NCI-H748 treated with DMSO at 0.1 percent for 48 hours (cell line): ENCODE data around the gene CAV2.
A peak's percentile ranks its signal among the peaks of the same experiment; 100 is the strongest.

Source experiments
- DNase-seq: peaks from one replicate; lab custom pipeline; 2025; lab: John Stamatoyannopoulos, UW

CAV2 gene

DNA sequence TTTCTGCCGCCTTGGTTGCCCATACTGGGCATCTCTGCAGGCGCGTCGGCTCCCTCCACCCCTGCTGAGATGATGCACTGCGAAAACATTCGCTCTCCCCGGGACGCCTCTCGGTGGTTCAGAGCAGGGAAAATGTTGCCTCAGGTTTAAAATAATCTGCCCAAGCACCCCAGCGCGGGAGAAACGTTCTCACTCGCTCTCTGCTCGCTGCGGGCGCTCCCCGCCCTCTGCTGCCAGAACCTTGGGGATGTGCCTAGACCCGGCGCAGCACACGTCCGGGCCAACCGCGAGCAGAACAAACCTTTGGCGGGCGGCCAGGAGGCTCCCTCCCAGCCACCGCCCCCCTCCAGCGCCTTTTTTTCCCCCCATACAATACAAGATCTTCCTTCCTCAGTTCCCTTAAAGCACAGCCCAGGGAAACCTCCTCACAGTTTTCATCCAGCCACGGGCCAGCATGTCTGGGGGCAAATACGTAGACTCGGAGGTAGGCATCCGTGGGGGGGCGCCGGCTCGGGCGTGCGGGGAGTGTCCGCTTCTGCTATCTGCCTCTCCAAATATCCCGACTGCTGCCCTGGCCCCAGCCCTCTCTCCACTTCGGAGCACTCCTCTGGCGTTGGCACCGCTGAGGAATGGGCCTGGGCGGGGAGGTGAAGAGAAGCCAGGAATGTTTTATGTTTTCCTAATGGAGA is 25.2 kb downstream of the CAV2 start, which contains the start of gene CAV1:
Gene CAV1 (plus strand): TSS at position 428 of the 689 bp plus-strand sequence. CDS start 27 bp downstream, at position 455.
- DNase-seq = no peak

DNA sequence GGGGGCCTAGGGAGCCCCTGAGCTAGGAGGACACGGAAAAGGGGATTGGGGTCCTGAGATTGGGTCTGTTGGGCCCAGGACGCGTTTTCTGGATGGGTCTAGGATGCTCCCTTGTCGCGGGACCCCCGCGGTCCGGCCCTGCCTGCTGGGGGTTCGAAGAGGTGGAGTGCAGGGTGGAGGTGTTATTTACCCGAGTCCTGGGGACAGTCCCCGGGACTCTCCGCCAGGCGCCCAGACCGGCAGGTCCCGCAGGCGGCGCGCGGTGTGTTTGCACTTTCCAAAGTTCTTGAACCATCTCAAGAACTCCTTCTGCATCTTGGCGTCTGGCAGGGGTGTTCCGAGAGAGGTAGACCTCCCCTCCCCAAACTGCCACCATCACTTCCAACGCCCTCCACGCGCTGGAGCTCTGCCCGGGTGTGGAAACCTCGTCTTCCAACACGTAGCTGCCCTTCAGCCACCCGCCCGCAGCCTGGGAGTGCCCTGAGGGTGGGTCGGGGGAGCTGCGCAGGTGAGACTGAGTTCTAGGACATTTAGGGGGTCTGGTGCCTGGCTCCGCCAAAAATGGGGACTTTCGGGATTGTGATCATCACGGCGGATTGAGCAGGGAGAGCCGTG is 25.9 kb downstream of the CAV2 start:
- DNase-seq = no peak

DNA sequence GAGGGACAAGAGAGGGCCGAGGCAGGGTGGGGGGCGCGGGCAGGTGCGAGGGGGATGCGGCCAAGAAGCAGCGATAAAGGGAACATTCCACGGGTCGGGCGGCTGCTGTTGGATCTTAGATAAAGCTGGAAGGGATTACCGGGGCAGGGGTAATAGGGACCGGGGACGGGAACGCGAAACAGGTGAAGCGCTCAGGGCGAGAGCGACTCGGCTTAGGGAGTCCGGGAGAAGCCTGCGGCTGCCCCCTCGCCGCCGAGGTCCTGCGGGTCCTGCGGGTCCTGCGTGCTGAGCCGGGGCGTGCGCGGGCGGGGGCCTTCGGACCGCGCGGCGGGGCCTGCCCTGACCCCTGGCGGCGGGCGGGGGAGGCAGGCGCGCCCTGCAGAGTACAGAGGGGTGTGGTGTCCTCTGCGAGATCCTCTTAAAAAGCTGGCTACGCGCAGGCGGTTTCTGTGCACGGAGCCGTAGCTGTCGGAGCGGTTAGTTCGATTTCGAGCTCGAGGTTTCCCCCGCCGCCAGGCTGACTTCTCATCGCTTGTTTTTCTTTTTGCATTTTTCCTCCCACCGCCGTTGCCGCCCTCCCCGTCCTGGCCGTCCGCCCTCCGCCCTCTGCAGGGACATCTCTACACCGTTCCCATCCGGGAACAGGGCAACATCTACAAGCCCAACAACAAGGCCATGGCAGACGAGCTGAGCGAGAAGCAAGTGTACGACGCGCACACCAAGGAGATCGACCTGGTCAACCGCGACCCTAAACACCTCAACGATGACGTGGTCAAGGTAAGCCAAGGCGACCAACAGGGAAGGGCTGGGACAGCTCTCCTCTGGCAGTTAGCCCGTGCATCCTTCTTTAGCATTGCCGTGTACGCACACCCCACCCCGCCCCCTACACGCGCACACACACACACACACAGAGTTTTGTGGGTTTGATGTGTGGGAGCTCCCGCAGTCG is 26.6 kb downstream of the CAV2 start:
- DNase-seq = peak; percentile 30

- no peak for DNase-seq
Measured at GRCh38 chr7:116526897-116527296, 27.4 kb downstream of the CAV2 start.

DNA sequence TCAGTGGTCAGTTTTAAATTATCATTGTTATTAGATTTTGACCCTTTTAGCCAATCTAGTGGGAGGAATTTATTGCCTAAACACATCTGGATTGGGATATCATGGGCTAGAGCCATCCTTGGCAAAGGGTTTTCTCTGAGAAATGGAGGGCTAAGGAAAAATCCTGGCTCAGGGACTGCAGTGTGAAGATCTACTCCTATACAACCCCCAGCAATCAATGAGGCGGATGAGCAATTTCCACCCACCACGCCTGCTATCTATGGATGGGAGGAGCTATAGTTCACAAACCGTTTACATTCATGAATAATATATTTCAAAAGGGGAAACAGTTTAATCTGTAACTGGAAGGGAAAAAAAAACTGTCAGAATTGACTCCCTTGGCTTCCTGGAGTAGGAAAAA is 28.0 kb downstream of the CAV2 start:
- no peak for DNase-seq

DNA sequence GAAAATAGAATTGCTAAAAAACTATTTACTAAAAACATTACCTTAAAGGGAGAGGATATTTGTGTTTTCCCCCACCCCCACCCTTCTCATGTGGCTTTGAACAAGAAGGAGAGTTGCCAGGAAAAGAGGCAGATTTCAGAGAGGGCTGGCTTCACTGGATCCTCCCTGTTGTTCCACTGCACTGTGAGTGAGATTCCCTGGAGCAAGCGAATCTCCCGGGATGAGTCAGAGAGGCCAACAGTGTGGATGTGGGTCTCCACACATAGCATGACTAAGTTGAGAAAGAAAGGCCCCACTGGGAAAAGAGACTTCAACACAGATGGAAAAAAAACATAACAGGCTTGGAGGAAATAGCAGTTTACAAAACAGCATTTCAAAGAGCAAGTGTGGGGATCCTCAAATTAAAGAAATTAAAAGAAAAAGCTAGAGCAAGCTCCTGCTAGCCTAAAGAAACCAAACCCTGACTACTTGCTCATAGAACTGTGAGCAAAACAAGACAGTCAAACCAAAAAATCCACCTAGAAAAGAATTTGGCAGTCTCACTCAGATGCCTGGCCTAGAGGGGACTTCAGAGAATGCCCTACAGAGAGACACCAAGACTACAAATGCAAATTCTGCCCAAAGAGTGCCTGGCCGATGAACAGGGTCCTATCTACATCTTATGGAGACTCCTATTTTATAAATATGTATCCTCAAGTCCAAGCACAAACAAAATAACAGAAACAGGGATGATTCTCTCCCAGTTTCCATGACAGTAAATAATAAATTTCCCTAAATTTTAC is 28.7 kb downstream of the CAV2 start:
- DNase-seq = no peak

DNA sequence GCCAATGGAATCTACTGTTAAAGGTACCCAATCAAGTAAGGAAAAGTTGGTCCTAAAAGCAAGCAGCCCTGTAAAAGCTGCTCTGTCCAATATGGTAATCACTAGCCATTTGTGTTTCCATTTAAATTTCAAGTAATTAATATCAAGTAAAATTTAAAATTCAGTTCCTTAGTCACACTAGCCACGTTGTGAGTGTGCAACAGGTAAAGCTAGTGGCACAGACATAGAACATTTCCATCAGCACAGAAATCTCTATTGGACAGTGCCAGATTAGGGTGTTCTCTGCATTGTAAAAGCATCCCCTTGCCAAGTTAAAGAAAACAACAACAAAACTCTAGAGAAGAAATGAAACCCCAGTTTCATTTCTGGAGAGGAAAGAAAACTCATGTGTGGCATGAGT is 29.7 kb downstream of the CAV2 start:
- DNase-seq = no peak

- DNase-seq = no peak
Measured at GRCh38 chr7:116530107-116530820, 30.7 kb downstream of the CAV2 start.

- DNase-seq = no peak
Measured at GRCh38 chr7:116532102-116532688, 32.7 kb downstream of the CAV2 start.

DNA sequence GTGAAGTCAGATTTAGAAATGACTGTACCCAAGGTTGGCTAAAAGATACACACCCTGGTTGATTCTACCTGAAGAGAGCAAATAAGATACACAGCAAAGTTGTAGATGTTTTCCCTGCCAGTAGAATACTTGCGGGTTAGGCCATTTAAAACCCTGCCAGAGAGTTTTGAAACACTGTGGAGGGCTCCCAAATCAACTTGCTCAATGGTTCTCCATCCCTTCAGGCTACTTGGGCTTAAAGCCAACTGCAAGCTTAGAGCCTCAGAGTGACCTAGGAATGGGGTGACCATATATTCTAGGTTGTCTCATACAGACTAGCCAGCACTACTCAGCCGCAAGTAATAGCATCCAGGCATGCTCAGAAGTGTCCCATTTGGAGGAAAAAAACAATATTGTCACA is 35.3 kb downstream of the CAV2 start:
- no peak for DNase-seq

- no peak for DNase-seq
Measured at GRCh38 chr7:116535416-116535815, 35.9 kb downstream of the CAV2 start.

DNA sequence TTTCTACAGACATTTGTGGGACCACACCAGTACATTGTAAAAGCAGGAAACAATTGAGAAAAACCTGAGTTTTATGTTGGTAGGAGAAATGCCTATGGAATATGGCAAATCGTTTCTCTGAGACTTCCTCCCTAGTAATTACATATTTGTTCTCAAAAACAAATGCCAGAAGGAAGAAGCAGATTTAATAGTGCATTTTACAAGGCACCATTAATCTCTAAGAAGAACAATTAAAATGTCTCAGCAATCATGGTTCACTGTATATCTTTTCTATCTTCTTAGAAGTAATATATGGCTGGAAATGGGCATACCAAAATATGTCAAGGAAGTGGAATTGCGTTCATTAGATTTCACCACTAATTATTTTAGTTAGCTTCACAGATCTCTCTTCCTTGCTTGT is 38.6 kb downstream of the CAV2 start:
- DNase-seq = no peak

GRCh38 chr7:116539879-116540278 is 40.3 kb downstream of the CAV2 start:
- DNase-seq = no peak

DNA sequence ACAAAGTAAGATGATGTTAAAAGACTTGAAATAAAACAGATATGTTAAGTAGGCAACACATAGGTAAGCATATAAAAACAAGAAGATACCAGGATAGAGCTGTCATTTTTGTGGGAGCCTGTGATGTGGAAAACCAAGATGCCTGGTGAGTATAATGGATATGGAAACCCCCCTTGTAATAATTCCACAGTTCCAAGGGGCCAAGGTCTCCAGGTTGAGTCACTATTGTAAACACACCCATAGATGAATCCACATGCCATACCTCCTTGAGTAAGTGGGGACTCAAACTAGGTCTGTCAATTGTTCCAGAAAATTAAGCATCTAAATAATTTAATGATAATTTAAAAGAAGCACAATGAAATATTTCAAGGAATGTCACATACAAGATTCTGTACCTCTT is 41.2 kb downstream of the CAV2 start:
- no peak for DNase-seq

DNA sequence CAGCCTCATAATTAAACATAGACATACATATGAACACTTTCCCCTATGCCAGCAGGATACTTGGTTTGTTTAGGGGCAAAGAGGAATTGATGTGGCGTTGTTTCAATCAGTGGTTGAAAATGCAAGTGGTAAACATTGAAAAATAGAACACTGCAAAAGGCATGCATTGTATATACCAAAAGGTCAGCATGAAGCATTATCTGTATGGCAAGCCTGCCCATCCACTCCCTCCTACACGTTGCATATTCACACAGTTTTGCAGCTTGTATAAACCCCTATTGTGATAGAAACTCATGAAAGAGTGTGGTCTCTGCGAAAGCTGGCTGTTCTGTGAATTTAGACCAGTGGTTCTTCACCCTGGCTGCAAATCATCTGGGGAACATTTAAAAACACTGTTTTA is 42.4 kb downstream of the CAV2 start:
- DNase-seq = no peak

GRCh38 chr7:116542618-116543017 is 43.1 kb downstream of the CAV2 start:
- no peak for DNase-seq

GRCh38 chr7:116543664-116544063 is 44.1 kb downstream of the CAV2 start:
- no peak for DNase-seq

DNA sequence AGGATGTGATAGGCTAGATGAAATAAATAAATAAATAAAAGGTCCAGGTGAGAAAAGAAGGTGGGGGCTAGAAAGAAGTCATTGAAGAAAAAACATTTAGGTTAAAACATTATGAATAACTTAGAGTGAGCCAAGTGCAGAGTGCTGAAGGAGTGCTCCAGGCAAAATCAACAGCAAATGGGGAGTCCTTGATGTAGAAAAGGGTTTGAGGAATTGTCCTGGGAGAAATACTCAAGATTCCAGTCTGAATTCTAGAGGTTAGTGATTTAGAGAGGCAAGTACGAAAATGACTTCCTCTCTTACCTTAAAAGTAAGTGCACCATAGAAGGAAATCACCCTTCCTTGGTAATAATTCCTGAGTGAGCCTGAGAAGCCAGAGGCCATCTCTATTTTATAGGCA is 44.9 kb downstream of the CAV2 start:
- no peak for DNase-seq

DNA sequence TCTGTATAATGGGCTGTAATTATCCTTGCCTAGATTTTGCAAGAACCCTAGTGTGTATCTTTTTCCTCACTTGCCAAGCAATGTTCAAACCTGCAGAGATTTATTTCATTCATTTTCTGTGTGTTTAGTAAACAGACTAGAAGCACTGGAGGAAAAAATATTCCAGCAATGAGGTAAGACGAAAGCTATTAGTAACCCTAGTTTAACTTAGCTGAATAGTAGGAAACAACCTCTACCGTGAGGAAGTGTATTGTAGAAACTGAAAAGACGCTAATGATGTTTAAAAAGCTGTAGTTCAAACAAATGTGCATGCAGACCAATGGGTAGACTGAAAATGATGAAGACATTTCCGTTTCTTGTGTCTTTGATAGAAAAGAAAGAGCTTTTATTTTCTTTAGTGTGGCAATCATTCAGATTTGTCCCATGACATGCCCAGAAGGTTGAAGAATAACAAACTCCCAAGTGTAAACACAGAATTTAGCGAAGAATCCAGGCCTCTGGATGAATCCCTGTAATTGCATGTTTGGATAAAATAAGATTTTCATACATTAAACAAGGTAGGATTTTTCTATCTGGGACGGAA is 46.0 kb downstream of the CAV2 start:
- DNase-seq = no peak

DNA sequence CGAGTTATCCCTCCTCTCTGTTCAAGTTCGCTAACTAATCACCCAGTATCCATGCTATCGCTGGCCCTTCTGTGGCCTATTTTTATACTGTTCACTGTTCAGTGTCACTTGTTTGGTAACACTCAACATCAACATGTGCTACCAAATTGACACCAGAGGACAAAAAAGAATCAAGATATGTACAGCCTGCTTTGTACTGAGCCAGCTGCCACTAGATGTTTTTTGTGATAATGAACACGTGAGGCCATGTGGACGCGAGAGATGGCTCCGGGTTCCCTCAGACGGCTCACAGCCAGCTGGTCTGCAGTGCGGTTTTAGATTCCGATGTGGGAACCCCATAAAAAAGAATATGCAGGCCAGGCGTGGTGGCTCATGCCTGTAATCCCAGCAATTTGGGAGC is 46.5 kb downstream of the CAV2 start:
- no peak for DNase-seq

DNA sequence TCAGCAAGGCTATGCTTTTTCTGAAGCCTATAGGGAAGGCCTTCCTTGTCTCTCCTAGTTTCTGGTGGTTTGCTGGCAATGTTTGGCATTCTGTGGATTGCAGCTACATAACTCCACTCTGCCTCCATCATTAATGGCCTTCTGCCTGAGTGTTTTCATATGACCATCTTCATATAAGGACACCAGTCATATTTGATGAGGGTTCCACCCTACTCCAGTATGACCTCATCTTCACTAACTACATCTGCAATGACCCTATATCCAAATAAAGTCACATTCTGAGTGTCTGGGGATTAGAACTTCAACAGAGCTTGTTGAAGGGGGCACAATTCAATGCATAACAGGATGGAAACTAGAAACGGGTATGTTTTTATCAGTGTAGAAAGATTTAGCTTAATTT is 47.4 kb downstream of the CAV2 start:
- DNase-seq = no peak
